Colonic mucosa (tissue), 4 donors: Measurements from ENCODE around the gene LYST. TPM values are rescaled to one million over a fixed set of nuclear protein-coding genes. Genes with fewer than 3 reads are reported as not detected.

Experiments
- DNase-seq: peaks from one replicate; pipeline ENCODE4 v3.0.0-alpha.2; 2020
- H3K27ac ChIP-seq: fragments of 200-600 bp; one replicate; pipeline ENCODE4 v1.8.0; 2021
- H3K27me3 ChIP-seq: fragments of 200-600 bp; one replicate; pipeline ENCODE4 v1.8.0; 2021
- H3K36me3 ChIP-seq: fragments of 200-600 bp; one replicate; pipeline ENCODE4 v1.8.0; 2021
- H3K4me1 ChIP-seq: fragments of 200-600 bp; one replicate; pipeline ENCODE4 v1.8.0; 2021; ENCODE audit warnings: mild to moderate bottlenecking
- H3K4me3 ChIP-seq: fragments of 200-600 bp; one replicate; pipeline ENCODE4 v1.8.0; 2021
- H3K9ac ChIP-seq, 2 donors: one replicate each; pipeline ENCODE4 v1.7.0; 2013; ENCODE audit warnings: control low read depth in 2 of 2, low read depth in 2 of 2, low read length in 2 of 2
- H3K9me3 ChIP-seq: fragments of 200-600 bp; one replicate; pipeline ENCODE4 v1.8.0; 2021
- intact Hi-C: fragments of 100-400 bp; cut with DNase I; formaldehyde crosslinking; loops from one replicate; pipeline ENCODE4 v1.14.1; 2022
- total RNA-seq, 2 donors: library from RNA; stranded (reverse); fragmentation: NEBNext Ultra II Directional in 1 of 2; extraction: Animal tissue kit (Norgen Biotek cat#: 25700) in 1 of 2; gene quantifications; one replicate each; pipeline ENCODE4 v1.2.1, GENCODE V29; 2021
- TF ChIP-seq, protein P1 (sequence below): fragments of 200-600 bp; IDR thresholded peaks from one replicate; pipeline ENCODE4 v1.8.0; 2022; ENCODE audit warnings: antibody characterized with exemption, mild to moderate bottlenecking
- donor health status: healthy.
- donor health status: DM: no; HTN: no; CAD: no.
- donor health status: DM: no; HTN: no; CAD: no.

Gene LYST
- total RNA-seq, 2 donors from 2014 or later: 13.7 to 20.0 TPM

GRCh38 chr1:235866913-235867845 lies 473 bp upstream of the LYST start:
- Histone ChIP-seq H3K27ac (peak overlapping the region; percentile 87), H3K9ac (peak overlapping the region; percentile 72 to 88), H3K27me3 (no peaks in the 10 kb centered on the region), H3K9me3 (no peaks in the 10 kb centered on the region), H3K36me3 (no peaks in the 10 kb centered on the region), H3K4me3 (peak overlapping the region; percentile 77), H3K4me1 (no peaks in the 10 kb centered on the region)
- TF ChIP-seq, protein P1, sequence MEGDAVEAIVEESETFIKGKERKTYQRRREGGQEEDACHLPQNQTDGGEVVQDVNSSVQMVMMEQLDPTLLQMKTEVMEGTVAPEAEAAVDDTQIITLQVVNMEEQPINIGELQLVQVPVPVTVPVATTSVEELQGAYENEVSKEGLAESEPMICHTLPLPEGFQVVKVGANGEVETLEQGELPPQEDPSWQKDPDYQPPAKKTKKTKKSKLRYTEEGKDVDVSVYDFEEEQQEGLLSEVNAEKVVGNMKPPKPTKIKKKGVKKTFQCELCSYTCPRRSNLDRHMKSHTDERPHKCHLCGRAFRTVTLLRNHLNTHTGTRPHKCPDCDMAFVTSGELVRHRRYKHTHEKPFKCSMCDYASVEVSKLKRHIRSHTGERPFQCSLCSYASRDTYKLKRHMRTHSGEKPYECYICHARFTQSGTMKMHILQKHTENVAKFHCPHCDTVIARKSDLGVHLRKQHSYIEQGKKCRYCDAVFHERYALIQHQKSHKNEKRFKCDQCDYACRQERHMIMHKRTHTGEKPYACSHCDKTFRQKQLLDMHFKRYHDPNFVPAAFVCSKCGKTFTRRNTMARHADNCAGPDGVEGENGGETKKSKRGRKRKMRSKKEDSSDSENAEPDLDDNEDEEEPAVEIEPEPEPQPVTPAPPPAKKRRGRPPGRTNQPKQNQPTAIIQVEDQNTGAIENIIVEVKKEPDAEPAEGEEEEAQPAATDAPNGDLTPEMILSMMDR: no peak
- intact Hi-C loops: loop anchor here (10.0 kb wide), 1 partner anchor 108 kb away; no protein-coding TSS in a partner anchor
- peak; percentile 98 for DNase-seq

- no peak for DNase-seq
- H3K27ac ChIP-seq: peak overlapping the region; percentile 87
- H3K4me1 ChIP-seq: no peaks in the 10 kb centered on the region
- TF ChIP-seq, protein P1: no peak
- no peaks in the 10 kb centered on the region for H3K9me3 ChIP-seq
- no peaks in the 10 kb centered on the region for H3K27me3 ChIP-seq
- H3K36me3 ChIP-seq: no peaks in the 10 kb centered on the region
- intact Hi-C loops: loop anchor here (10.0 kb wide), 1 partner anchor 109 kb away; no protein-coding TSS in a partner anchor
- peak overlapping the region; percentile 88 to 89 for H3K9ac ChIP-seq
- H3K4me3 ChIP-seq: peak overlapping the region; percentile 77
Observed at GRCh38 chr1:235865565-235866204, 1.0 kb downstream of the LYST start.

DNA sequence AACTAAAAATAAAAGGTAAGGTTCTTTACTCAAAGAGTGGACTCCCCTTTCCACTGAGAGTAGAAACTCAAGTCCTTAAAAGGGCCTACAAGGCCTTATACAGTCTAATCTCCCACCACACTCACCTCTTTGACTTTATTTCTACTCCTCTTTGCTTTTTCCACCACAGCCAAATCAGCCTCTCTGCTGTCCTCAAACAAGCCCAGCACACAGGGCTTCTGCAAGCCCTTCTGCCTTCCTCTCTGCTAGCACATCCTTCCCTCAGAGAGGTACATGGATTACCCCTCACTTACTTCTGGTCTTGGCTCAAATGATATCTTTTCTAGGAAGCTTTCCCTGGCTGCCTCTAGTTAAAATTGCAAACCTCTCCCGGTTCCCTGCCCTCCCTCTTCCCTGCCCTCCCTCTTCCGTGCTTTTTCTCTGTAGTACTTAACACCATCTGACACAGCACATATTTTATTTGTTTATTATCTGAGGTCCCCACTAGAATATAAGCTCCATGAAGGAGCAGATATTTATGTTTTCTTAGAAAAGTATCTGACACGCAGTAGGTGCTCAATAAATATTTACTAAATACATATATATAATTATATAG lies 1.7 kb downstream of the LYST start:
- no peaks in the 10 kb centered on the region for H3K4me1 ChIP-seq
- TF ChIP-seq, protein P1: no peak
- intact Hi-C loops: loop anchor here (10.0 kb wide), 1 partner anchor 110 kb away; no protein-coding TSS in a partner anchor
- H3K36me3 ChIP-seq: no peaks in the 10 kb centered on the region
- peak overlapping the region in 1 of 2 donors; percentile 58 for H3K9ac ChIP-seq
- H3K27me3 ChIP-seq: no peaks in the 10 kb centered on the region
- no peak for DNase-seq
- H3K27ac ChIP-seq: peak overlapping the region; percentile 87
- H3K4me3 ChIP-seq: peak overlapping the region; percentile 77
- no peaks in the 10 kb centered on the region for H3K9me3 ChIP-seq

- no peaks in the 10 kb centered on the region for H3K27me3 ChIP-seq
- H3K9ac ChIP-seq: no peak overlapping the region
- H3K4me3 ChIP-seq: no peak overlapping the region
- intact Hi-C loops: loop anchor here (10.0 kb wide), 1 partner anchor 110 kb away; no protein-coding TSS in a partner anchor
- H3K4me1 ChIP-seq: no peaks in the 10 kb centered on the region
- peak overlapping the region; percentile 51 for H3K27ac ChIP-seq
- H3K9me3 ChIP-seq: no peaks in the 10 kb centered on the region
- no peak for DNase-seq
- H3K36me3 ChIP-seq: no peaks in the 10 kb centered on the region
- TF ChIP-seq, protein P1: no peak
Observed at GRCh38 chr1:235864469-235864868, 2.2 kb downstream of the LYST start.

DNA sequence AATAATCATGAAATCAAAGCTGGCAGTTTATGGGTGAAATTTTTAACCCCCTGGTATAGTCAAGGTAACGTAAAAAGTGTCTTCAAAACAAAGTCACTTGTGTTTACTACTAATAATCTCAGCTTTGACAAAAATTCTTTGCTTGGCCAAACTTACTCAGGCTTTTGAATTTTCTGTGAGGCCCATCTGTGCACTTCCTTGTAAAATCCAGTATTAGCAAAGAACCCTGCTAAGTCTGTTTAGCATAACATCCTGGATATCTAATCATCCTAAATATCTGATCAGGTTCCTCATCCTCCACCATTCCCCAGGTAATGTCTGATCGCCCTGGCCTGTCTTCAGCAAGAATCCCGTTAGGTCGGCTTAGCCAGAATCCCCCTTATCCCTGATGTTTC lies 3.0 kb downstream of the LYST start:
- H3K9ac ChIP-seq: no peak overlapping the region
- H3K9me3 ChIP-seq: no peaks in the 10 kb centered on the region
- intact Hi-C loops: loop anchor here (10.0 kb wide), 1 partner anchor 111 kb away; no protein-coding TSS in a partner anchor
- H3K27me3 ChIP-seq: no peaks in the 10 kb centered on the region
- no peaks in the 10 kb centered on the region for H3K4me1 ChIP-seq
- TF ChIP-seq, protein P1: no peak
- H3K36me3 ChIP-seq: no peaks in the 10 kb centered on the region
- no peak overlapping the region for H3K4me3 ChIP-seq
- no peak overlapping the region for H3K27ac ChIP-seq
- DNase-seq: no peak
